H9 (cell line): ENCODE measurements around the gene TPSB2. TPM values are rescaled to one million over a fixed set of nuclear protein-coding genes. Genes with fewer than 3 reads are reported as not detected.
"Not testable (repeated sequence)": the region's sequence is repeated elsewhere in the genome, so short reads cannot be mapped to it uniquely, and the experiment has no call there.

Experiments
- DNase-seq: peaks from one replicate; pipeline ENCODE4 v3.0.0-alpha.2; 2017
- H2AFZ ChIP-seq: one replicate; pipeline ENCODE4 v1.6.1; 2013; ENCODE audit warnings: mild to moderate bottlenecking, low read length, control low read depth, moderate library complexity
- H2AK5ac ChIP-seq: 2 replicates; pipeline ENCODE4 v1.6.1; 2013; ENCODE audit warnings: low read length, control low read depth, mixed read lengths; ENCODE audit not compliant: insufficient read length
- H2BK120ac ChIP-seq: one replicate; pipeline ENCODE4 v1.6.1; 2013; ENCODE audit warnings: low read depth, mild to moderate bottlenecking, low read length, control low read depth, inconsistent platforms; ENCODE audit not compliant: poor library complexity, severe bottlenecking
- H2BK12ac ChIP-seq: 2 replicates; pipeline ENCODE4 v1.6.1; 2013; ENCODE audit warnings: low read length, control low read depth, mixed read lengths, low read depth; ENCODE audit not compliant: insufficient read length
- H2BK15ac ChIP-seq: 2 replicates; pipeline ENCODE4 v1.6.1; 2013; ENCODE audit warnings: low read depth, low read length, control low read depth
- H2BK20ac ChIP-seq: one replicate; pipeline ENCODE4 v1.6.1; 2013; ENCODE audit warnings: low read depth, mild to moderate bottlenecking, low read length, control low read depth, inconsistent platforms; ENCODE audit not compliant: poor library complexity, severe bottlenecking
- H2BK5ac ChIP-seq: 2 replicates; pipeline ENCODE4 v1.6.1; 2013; ENCODE audit warnings: low read length, control low read depth, mixed read lengths; ENCODE audit not compliant: insufficient read length
- H3K14ac ChIP-seq: 2 replicates; pipeline ENCODE4 v1.6.1; 2013; ENCODE audit warnings: low read length, control low read depth; ENCODE audit not compliant: insufficient read depth
- H3K18ac ChIP-seq: 2 replicates; pipeline ENCODE4 v1.6.1; 2013; ENCODE audit warnings: low read depth, mild to moderate bottlenecking, mixed read lengths, low read length, control low read depth; ENCODE audit not compliant: insufficient read length
- H3K23ac ChIP-seq: 2 replicates; pipeline ENCODE4 v1.6.1; 2013; ENCODE audit warnings: low read length, control low read depth, mixed read lengths, low read depth; ENCODE audit not compliant: insufficient read length
- H3K23me2 ChIP-seq: 2 replicates; pipeline ENCODE4 v1.6.1; 2013; ENCODE audit warnings: low read depth, mild to moderate bottlenecking, mixed read lengths, low read length, control low read depth; ENCODE audit not compliant: insufficient read length, poor library complexity, severe bottlenecking
- H3K27ac ChIP-seq: 2 replicates; pipeline ENCODE4 v1.5.1; 2013; ENCODE audit warnings: low read length, control low read depth, mixed read lengths, low read depth; ENCODE audit not compliant: insufficient read length
- H3K27me3 ChIP-seq: 2 replicates; pipeline ENCODE4 v1.6.1; 2013; ENCODE audit warnings: low read length, control low read depth, inconsistent platforms; ENCODE audit not compliant: insufficient read depth
- H3K4ac ChIP-seq: 2 replicates; pipeline ENCODE4 v1.6.1; 2013; ENCODE audit warnings: low read depth, mild to moderate bottlenecking, control low read depth, inconsistent platforms, low read length, moderate library complexity
- H3K4me1 ChIP-seq: 2 replicates; pipeline ENCODE4 v1.6.1; 2013; ENCODE audit warnings: low read length, control low read depth, inconsistent platforms; ENCODE audit not compliant: insufficient read depth
- H3K4me2 ChIP-seq: 2 replicates; pipeline ENCODE4 v1.6.1; 2013; ENCODE audit warnings: low read length, control low read depth, mixed read lengths; ENCODE audit not compliant: insufficient read length, insufficient read depth
- H3K56ac ChIP-seq: 2 replicates; pipeline ENCODE4 v1.6.1; 2013; ENCODE audit warnings: low read depth, mild to moderate bottlenecking, mixed read lengths, low read length, control low read depth; ENCODE audit not compliant: insufficient read length
- H3K79me1 ChIP-seq: 2 replicates; pipeline ENCODE4 v1.6.1; 2013; ENCODE audit warnings: low read depth, mild to moderate bottlenecking, moderate library complexity, low read length, control low read depth, inconsistent platforms; ENCODE audit not compliant: insufficient read depth, poor library complexity, severe bottlenecking
- H3K79me2 ChIP-seq: 2 replicates; pipeline ENCODE4 v1.6.1; 2013; ENCODE audit warnings: low read length, control low read depth, inconsistent platforms; ENCODE audit not compliant: insufficient read depth
- H3K9ac ChIP-seq: 2 replicates; pipeline ENCODE4 v1.6.1; 2013; ENCODE audit warnings: low read length, control low read depth, mixed read lengths; ENCODE audit not compliant: insufficient read length; ENCODE audit errors: extremely low read depth
- H3K9me3 ChIP-seq: one replicate; pipeline ENCODE4 v1.6.1; 2013; ENCODE audit warnings: low read depth, low read length, inconsistent platforms; ENCODE audit not compliant: control insufficient read depth
- H3T11ph ChIP-seq: one replicate; pipeline ENCODE4 v1.6.1; 2013; ENCODE audit warnings: mild to moderate bottlenecking, low read length, control low read depth, inconsistent platforms
- H4K20me1 ChIP-seq: one replicate; pipeline ENCODE4 v1.6.1; 2013; ENCODE audit not compliant: control insufficient read depth, insufficient read length, insufficient read depth
- H4K5ac ChIP-seq: 2 replicates; pipeline ENCODE4 v1.6.1; 2013; ENCODE audit warnings: low read depth, mild to moderate bottlenecking, mixed read lengths, low read length, control low read depth; ENCODE audit not compliant: insufficient read length
- H4K8ac ChIP-seq: replicated peaks from 2 replicates; pipeline ENCODE4 v1.6.1; 2013; ENCODE audit warnings: low read length, control low read depth, mixed read lengths, low read depth; ENCODE audit not compliant: insufficient read length
- H4K91ac ChIP-seq: 2 replicates; pipeline ENCODE4 v1.6.1; 2013; ENCODE audit warnings: low read depth, mild to moderate bottlenecking, moderate library complexity, mixed read lengths, low read length, control low read depth; ENCODE audit not compliant: insufficient read length
- H3K27ac Mint-ChIP-seq, 3 experiments: 2 replicates in 2 of 3; 3 replicates in 1 of 3; pipeline ENCODE4 v1.8.0; 2020 to 2021; ENCODE audit warnings: mixed read lengths in 3 of 3, mild to moderate bottlenecking in 1 of 3, moderate library complexity in 1 of 3
- H3K27me3 Mint-ChIP-seq: 2 replicates; pipeline ENCODE4 v1.8.0; 2021; ENCODE audit warnings: low read depth, mild to moderate bottlenecking, moderate library complexity, mixed read lengths
- H3K36me3 Mint-ChIP-seq, 3 experiments: 2 replicates in 2 of 3; 3 replicates in 1 of 3; pipeline ENCODE4 v1.8.0; 2020 to 2021; ENCODE audit warnings: low read depth in 3 of 3, mixed read lengths in 3 of 3; ENCODE audit not compliant: insufficient read depth in 1 of 3
- H3K4me1 Mint-ChIP-seq, 2 experiments: 2 replicates each; pipeline ENCODE4 v1.8.0; 2020; ENCODE audit warnings: mixed read lengths in 2 of 2
- H3K4me3 Mint-ChIP-seq, 2 experiments: 2 replicates in 1 of 2; 3 replicates in 1 of 2; pipeline ENCODE4 v1.8.0; 2020 to 2021; ENCODE audit warnings: mild to moderate bottlenecking in 2 of 2, mixed read lengths in 2 of 2, moderate library complexity in 1 of 2
- H3K9me3 Mint-ChIP-seq, 2 experiments: 2 replicates in 1 of 2; 3 replicates in 1 of 2; pipeline ENCODE4 v1.8.0; 2020; ENCODE audit warnings: mild to moderate bottlenecking in 2 of 2, mixed read lengths in 2 of 2, moderate library complexity in 1 of 2
- WGBS: extraction: QIAGEN DNeasy Blood & Tissue Kit; methylation state at CpG from one replicate; pipeline ENCODE4 v1.1.7; 2013; ENCODE audit warnings: missing lambda C conversion rate, low lambda C conversion rate, mixed read lengths; ENCODE audit not compliant: insufficient read length; ENCODE audit errors: extremely low coverage; 5-methylcytosine and 5-hydroxymethylcytosine counted together
- total RNA-seq: library from RNA; stranded (reverse); gene quantifications from 2 replicates; pipeline ENCODE4 v1.2.1, GENCODE V29; 2021
- TF ChIP-seq, protein P1 (sequence below): fragments of 200-600 bp; sonication (generic); conservative IDR thresholded peaks from 3 replicates; pipeline ENCODE4 v1.8.0; 2021; ENCODE audit warnings: antibody characterized with exemption, mild to moderate bottlenecking

Gene TPSB2
- total RNA-seq, 1 experiment from 2014 or later = not detected

DNA sequence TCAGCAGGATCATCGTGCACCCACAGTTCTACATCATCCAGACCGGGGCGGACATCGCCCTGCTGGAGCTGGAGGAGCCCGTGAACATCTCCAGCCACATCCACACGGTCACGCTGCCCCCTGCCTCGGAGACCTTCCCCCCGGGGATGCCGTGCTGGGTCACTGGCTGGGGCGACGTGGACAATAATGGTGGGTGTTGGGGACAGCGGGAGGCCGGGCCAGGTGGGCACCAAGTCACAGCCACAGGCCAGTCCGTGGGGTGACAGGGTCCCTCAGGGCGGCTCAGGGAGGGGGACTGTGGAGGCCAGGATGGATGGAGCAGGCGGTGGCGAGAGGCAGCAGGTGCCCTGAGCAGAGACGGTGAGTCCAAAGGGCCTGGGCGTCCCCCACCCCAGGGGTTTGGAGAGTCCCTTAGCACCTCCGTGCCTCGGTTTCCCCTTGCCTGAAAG is 26.9 kb upstream of the TPSB2 start:
- TF ChIP-seq, protein P1, sequence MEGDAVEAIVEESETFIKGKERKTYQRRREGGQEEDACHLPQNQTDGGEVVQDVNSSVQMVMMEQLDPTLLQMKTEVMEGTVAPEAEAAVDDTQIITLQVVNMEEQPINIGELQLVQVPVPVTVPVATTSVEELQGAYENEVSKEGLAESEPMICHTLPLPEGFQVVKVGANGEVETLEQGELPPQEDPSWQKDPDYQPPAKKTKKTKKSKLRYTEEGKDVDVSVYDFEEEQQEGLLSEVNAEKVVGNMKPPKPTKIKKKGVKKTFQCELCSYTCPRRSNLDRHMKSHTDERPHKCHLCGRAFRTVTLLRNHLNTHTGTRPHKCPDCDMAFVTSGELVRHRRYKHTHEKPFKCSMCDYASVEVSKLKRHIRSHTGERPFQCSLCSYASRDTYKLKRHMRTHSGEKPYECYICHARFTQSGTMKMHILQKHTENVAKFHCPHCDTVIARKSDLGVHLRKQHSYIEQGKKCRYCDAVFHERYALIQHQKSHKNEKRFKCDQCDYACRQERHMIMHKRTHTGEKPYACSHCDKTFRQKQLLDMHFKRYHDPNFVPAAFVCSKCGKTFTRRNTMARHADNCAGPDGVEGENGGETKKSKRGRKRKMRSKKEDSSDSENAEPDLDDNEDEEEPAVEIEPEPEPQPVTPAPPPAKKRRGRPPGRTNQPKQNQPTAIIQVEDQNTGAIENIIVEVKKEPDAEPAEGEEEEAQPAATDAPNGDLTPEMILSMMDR = no peak
- Histone ChIP-seq H2BK5ac (no peak overlapping the region), H3K27me3 (no peaks in the 10 kb centered on the region), H4K91ac (no peak overlapping the region), H3K18ac (no peak overlapping the region), H3K23ac (no peak overlapping the region), H2BK12ac (no peak overlapping the region), H3K79me1 (no peaks in the 10 kb centered on the region), H3K4me1 (no peaks in the 10 kb centered on the region), H3K14ac (no peak overlapping the region), H2BK20ac (no peak overlapping the region), H3K4me2 (no peak overlapping the region), H4K5ac (no peak overlapping the region), H3K4ac (no peak overlapping the region), H4K20me1 (no peaks in the 10 kb centered on the region), H3K9ac (no peak overlapping the region), H2AK5ac (no peak overlapping the region), H2BK15ac (no peak overlapping the region), H3K27ac (no peak overlapping the region), H3K79me2 (no peaks in the 10 kb centered on the region), H3K9me3 (no peaks in the 10 kb centered on the region), H2AFZ (no peak overlapping the region), H4K8ac (no peak overlapping the region), H2BK120ac (no peak overlapping the region), H3T11ph (no peak overlapping the region), H3K56ac (no peak overlapping the region), H3K23me2 (no peaks in the 10 kb centered on the region)
- Mint-ChIP-seq H3K27me3 (peaks cover 31% of the 10 kb centered on the region), H3K36me3 (no peaks in the 10 kb centered on the region), H3K9me3 (peaks cover 0 to 3% of the 10 kb centered on the region in 2 experiments; a peak in 1 of 5 replicates), H3K27ac (no peak overlapping the region), H3K4me1 (peaks cover 0 to 11% of the 10 kb centered on the region in 2 experiments; a peak in 3 of 4 replicates), H3K4me3 (no peak overlapping the region)
- no CpG with 5 or more reads among the region's 22 CpGs for WGBS
- DNase-seq = no peak

DNA sequence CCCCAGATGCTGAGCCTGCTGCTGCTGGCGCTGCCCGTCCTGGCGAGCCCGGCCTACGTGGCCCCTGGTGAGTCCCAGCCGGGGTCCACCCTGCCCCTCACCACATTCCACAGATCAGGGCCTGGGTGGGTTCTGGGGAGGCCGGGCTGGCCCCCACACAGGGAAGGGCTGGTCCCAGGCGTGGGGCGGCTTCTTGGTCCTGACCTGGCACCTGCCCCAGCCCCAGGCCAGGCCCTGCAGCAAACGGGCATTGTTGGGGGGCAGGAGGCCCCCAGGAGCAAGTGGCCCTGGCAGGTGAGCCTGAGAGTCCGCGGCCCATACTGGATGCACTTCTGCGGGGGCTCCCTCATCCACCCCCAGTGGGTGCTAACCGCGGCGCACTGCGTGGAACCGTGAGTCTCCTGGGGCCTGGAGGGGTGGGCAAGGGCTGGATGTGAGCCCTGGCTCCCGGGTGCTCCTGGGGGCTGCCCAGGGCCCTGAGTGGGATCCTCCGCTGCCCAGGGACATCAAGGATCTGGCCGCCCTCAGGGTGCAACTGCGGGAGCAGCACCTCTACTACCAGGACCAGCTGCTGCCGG is 26.4 kb upstream of the TPSB2 start:
- not testable (repeated sequence) for H3K27me3 ChIP-seq, H2AFZ ChIP-seq, H3K4me2 ChIP-seq, H3K18ac ChIP-seq, DNase-seq, H3K79me2 ChIP-seq, H2BK15ac ChIP-seq, H3K79me1 ChIP-seq, H3K27ac ChIP-seq, H3K9ac ChIP-seq, H4K8ac ChIP-seq, H4K20me1 ChIP-seq, H3K4me1 ChIP-seq, H2BK12ac ChIP-seq, H3K23me2 ChIP-seq, H3K27ac Mint-ChIP-seq, H2BK120ac ChIP-seq, H3K36me3 Mint-ChIP-seq, H3K9me3 Mint-ChIP-seq, H2BK5ac ChIP-seq, H3K14ac ChIP-seq, H4K91ac ChIP-seq, H3K23ac ChIP-seq, H3K9me3 ChIP-seq, H4K5ac ChIP-seq, H3K56ac ChIP-seq, H2AK5ac ChIP-seq, H3T11ph ChIP-seq, H3K4me3 Mint-ChIP-seq, H3K4ac ChIP-seq, H2BK20ac ChIP-seq
- H3K4me1 Mint-ChIP-seq = peaks cover 0 to 11% of the 10 kb centered on the region in 2 experiments; a peak in 3 of 4 replicates
- WGBS = no CpG with 5 or more reads among the region's 23 CpGs
- H3K27me3 Mint-ChIP-seq = peaks cover 29% of the 10 kb centered on the region
